B cell (primary cell): ENCODE measurements around the gene INTS7. TPM values are rescaled to one million over a fixed set of nuclear protein-coding genes. Genes with fewer than 3 reads are reported as not detected.
A peak's percentile ranks its signal among the peaks of the same experiment; 100 is the strongest.
"Not testable (repeated sequence)": the region's sequence is repeated elsewhere in the genome, so short reads cannot be mapped to it uniquely, and the experiment has no call there.

Experiments
- ATAC-seq: fragments of 200-7000 bp; cut with Tn5 transposase; one replicate; pipeline ENCODE4 v1.10.0; 2021; ENCODE audit warnings: low read depth, mild to moderate bottlenecking, moderate number of reproducible peaks, moderate library complexity
- CTCF ChIA-PET: fragments of 350-600 bp; sonication (Branson Sonifier 250); formaldehyde crosslinking; loops from one replicate; lab custom pipeline; 2021; ENCODE audit warnings: antibody characterized with exemption, inconsistent platforms; lab: Charles Lee
- POLR2A ChIA-PET: fragments of 350-600 bp; sonication (Branson Sonifier 250); formaldehyde crosslinking; loops from one replicate; lab custom pipeline; 2021; ENCODE audit warnings: antibody characterized with exemption; lab: Charles Lee
- DNase-seq: peaks from one replicate; pipeline ENCODE4 v3.0.0; 2013
- H2AFZ ChIP-seq: 2 replicates; pipeline ENCODE4 v1.6.1; 2012; ENCODE audit warnings: mild to moderate bottlenecking, low read depth, low read length; ENCODE audit not compliant: insufficient read depth, poor library complexity, severe bottlenecking
- H3K27ac ChIP-seq, 2 donors: 1 replicate in 1 of 2; 2 replicates in 1 of 2; pipeline ENCODE4 v1.5.1; 2012 to 2013; ENCODE audit warnings: low read length in 2 of 2, mild to moderate bottlenecking in 2 of 2, moderate library complexity in 1 of 2
- H3K27me3 ChIP-seq, 4 experiments: fragments of 200-600 bp in 1 of 4; sonication (generic) in 1 of 4; replicated peaks in 1 of 4; 1 replicate in 2 of 4; 2 replicates in 2 of 4; pipeline versions ENCODE4 v1.6.1 to v1.7.0; 2013 to 2016; ENCODE audit warnings: low read length in 3 of 4, mild to moderate bottlenecking in 2 of 4, mixed read lengths in 1 of 4, moderate library complexity in 1 of 4; ENCODE audit not compliant: insufficient read depth in 4 of 4, control insufficient read depth in 3 of 4; ENCODE audit errors: control extremely low read depth in 1 of 4
- H3K36me3 ChIP-seq, 2 experiments: replicated peaks in 1 of 2; 1 replicate in 1 of 2; 2 replicates in 1 of 2; pipeline versions ENCODE4 v1.6.1 to v1.7.1; 2013; ENCODE audit warnings: low read length in 1 of 2; ENCODE audit not compliant: insufficient read depth in 2 of 2, control insufficient read depth in 1 of 2; ENCODE audit errors: control extremely low read depth in 1 of 2, extremely low read depth in 1 of 2
- H3K4me1 ChIP-seq, 2 donors: fragments of 200-600 bp in 1 of 2; sonication (generic) in 1 of 2; 1 replicate in 1 of 2; 2 replicates in 1 of 2; pipeline versions ENCODE4 v1.5.1 to v1.6.1; 2013 to 2017; ENCODE audit warnings: low read length in 2 of 2; ENCODE audit not compliant: control insufficient read depth in 2 of 2, insufficient read depth in 2 of 2
- H3K4me2 ChIP-seq: replicated peaks from 2 replicates; pipeline ENCODE3; 2012; ENCODE audit warnings: mild to moderate bottlenecking, low read depth, low read length; ENCODE audit not compliant: poor library complexity, severe bottlenecking
- H3K4me3 ChIP-seq, 5 experiments: fragments of 200-600 bp in 1 of 5; sonication (generic) in 1 of 5; 1 replicate in 3 of 5; 2 replicates in 2 of 5; pipeline versions ENCODE4 v1.5.1 to v1.7.0; 2011 to 2016; ENCODE audit warnings: low read length in 4 of 5, mild to moderate bottlenecking in 4 of 5, low read depth in 2 of 5, control low read depth in 1 of 5, moderate library complexity in 1 of 5; ENCODE audit not compliant: insufficient read depth in 1 of 5; ENCODE audit errors: control extremely low read depth in 1 of 5, extremely low read depth in 1 of 5
- H3K79me2 ChIP-seq: fragments of 200-600 bp; sonication (generic); one replicate; pipeline ENCODE4 v1.6.0; 2016; ENCODE audit warnings: low read length; ENCODE audit not compliant: control insufficient read depth, insufficient read depth
- H3K9ac ChIP-seq: fragments of 200-600 bp; sonication (generic); 2 replicates; pipeline ENCODE4 v1.6.1; 2017; ENCODE audit warnings: mild to moderate bottlenecking, low read length, moderate library complexity
- H3K9me3 ChIP-seq, 3 donors: one replicate each; pipeline versions ENCODE4 v1.6.1 to v1.7.1; 2013; ENCODE audit warnings: low read length in 2 of 3; ENCODE audit not compliant: control insufficient read depth in 2 of 3, insufficient read depth in 1 of 3; ENCODE audit errors: control extremely low read depth in 1 of 3
- H4K20me1 ChIP-seq: 2 replicates; pipeline ENCODE4 v1.6.0; 2012; ENCODE audit warnings: mild to moderate bottlenecking, low read length; ENCODE audit not compliant: insufficient read depth, control insufficient read depth, poor library complexity, severe bottlenecking
- H3K27ac Mint-ChIP-seq: one replicate; pipeline ENCODE4 v1.8.0; 2021; ENCODE audit warnings: mixed read lengths
- H3K27me3 Mint-ChIP-seq: one replicate; pipeline ENCODE4 v1.8.0; 2021; ENCODE audit warnings: mixed read lengths
- H3K4me1 Mint-ChIP-seq: one replicate; pipeline ENCODE4 v1.8.0; 2021; ENCODE audit warnings: mixed read lengths
- H3K4me3 Mint-ChIP-seq: one replicate; pipeline ENCODE4 v1.8.0; 2021; ENCODE audit warnings: mixed read lengths
- H3K9me3 Mint-ChIP-seq: one replicate; pipeline ENCODE4 v1.8.0; 2022; ENCODE audit warnings: mixed read lengths; ENCODE audit not compliant: insufficient read depth
- EZH2 ChIP-seq: IDR thresholded peaks from 2 replicates; pipeline ENCODE4 v1.6.1; 2012; ENCODE audit warnings: borderline replicate concordance, low read depth, mild to moderate bottlenecking, moderate library complexity, low read length; ENCODE audit not compliant: insufficient read depth, poor library complexity, severe bottlenecking
- WGBS: methylation state at CpG from one replicate; pipeline ENCODE4 v1.1.5; 2013; ENCODE audit warnings: missing lambda C conversion rate; ENCODE audit not compliant: insufficient coverage; 5-methylcytosine and 5-hydroxymethylcytosine counted together
- intact Hi-C: fragments of 100-400 bp; cut with micrococcal nuclease; formaldehyde crosslinking; loops from one replicate; pipeline ENCODE4 v1.10.0; 2022
- polyA plus RNA-seq: library from polyadenylated mRNA; depleted of rRNA; stranded (reverse); fragments of >200 nt; gene quantifications from 2 replicates; pipeline ENCODE4 v1.2.3, GENCODE V29; 2012
- total RNA-seq, 2 donors: library from RNA; stranded (reverse); fragments of 120-200 nt in 1 of 2; gene quantifications; 1 replicate in 1 of 2; 2 replicates in 1 of 2; pipeline versions ENCODE4 v1.2.3 to v1.2.4, GENCODE V29; 2013 to 2022
- TF ChIP-seq, protein P1 (sequence below): fragments of 200-600 bp; IDR thresholded peaks from one replicate; pipeline ENCODE4 v1.8.0; 2022; ENCODE audit warnings: antibody characterized with exemption, mild to moderate bottlenecking

INTS7 gene
- total and polyA plus RNA-seq, 2 donors (not counting 1 experiment from before 2014, with no cell fraction given), result 8.3 to 19.2 TPM

DNA sequence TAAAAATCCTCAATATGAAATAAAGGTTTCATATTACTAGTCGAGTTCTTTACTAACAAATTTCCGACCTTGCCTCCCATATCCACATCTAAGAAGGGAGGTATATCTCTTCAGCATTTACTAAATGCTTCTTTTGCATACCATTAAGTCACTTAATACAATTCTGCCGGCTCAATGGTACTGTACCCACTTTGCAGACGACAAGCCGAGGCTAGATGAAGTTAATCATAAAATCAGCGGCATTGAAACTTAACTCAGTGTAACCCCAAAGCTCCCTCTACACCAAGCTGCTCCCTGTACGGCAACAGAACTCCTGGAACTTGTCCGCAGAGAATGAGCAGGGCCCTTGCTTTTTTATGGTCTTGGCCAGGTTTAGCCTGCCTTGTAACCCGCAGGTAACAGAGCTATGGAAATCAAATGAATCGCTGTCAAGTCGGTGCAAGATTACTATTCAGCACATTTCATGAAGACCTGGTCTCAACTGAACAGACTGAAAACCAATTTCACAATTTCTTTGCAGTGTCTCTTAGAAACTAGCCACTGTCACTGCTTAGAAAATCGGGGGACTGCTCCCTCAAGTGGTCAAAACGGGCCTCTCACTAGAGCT is 738 bp downstream of the INTS7 start:
- peak overlapping the region; percentile 95 for H3K27ac Mint-ChIP-seq
- H3K4me3 ChIP-seq, result peak overlapping the region; percentile 58 to 95 (median 84)
- CTCF ChIA-PET, result interaction anchor here (1.0 to 4.3 kb wide), 25 partner anchors 8 to 574 kb away, joined by 3 to 41 read pairs (median 7); partner anchors contain the start of genes ATF3, PACC1 and PPP2R5A
- 3% methylated on average over 13 of the region's 13 CpGs for WGBS
- no peak for DNase-seq
- peak overlapping the region; percentile 93 for H2AFZ ChIP-seq
- H3K27me3 Mint-ChIP-seq, result no peaks in the 10 kb centered on the region
- H3K36me3 ChIP-seq, result no peaks in the 10 kb centered on the region
- H3K27me3 ChIP-seq, result no peaks in the 10 kb centered on the region
- ATAC-seq, result no peak
- TF ChIP-seq EZH2, result no peak
- TF ChIP-seq, protein P1, sequence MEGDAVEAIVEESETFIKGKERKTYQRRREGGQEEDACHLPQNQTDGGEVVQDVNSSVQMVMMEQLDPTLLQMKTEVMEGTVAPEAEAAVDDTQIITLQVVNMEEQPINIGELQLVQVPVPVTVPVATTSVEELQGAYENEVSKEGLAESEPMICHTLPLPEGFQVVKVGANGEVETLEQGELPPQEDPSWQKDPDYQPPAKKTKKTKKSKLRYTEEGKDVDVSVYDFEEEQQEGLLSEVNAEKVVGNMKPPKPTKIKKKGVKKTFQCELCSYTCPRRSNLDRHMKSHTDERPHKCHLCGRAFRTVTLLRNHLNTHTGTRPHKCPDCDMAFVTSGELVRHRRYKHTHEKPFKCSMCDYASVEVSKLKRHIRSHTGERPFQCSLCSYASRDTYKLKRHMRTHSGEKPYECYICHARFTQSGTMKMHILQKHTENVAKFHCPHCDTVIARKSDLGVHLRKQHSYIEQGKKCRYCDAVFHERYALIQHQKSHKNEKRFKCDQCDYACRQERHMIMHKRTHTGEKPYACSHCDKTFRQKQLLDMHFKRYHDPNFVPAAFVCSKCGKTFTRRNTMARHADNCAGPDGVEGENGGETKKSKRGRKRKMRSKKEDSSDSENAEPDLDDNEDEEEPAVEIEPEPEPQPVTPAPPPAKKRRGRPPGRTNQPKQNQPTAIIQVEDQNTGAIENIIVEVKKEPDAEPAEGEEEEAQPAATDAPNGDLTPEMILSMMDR, result no peak
- no peaks in the 10 kb centered on the region for H3K9me3 ChIP-seq
- peaks cover 16 to 19% of the 10 kb centered on the region in 2 donors for H3K4me1 ChIP-seq
- intact Hi-C loops, result loop anchor here (1.0 to 10.0 kb wide), 13 partner anchors 22 to 980 kb away; partner anchors contain the start of genes ANGEL2, ATF3, FLVCR1 and LPGAT1
- peaks cover 53% of the 10 kb centered on the region for H3K4me1 Mint-ChIP-seq
- H3K4me3 Mint-ChIP-seq, result peak overlapping the region; percentile 99
- POLR2A ChIA-PET, result interaction anchor here (0.9 to 1.7 kb wide), 3 partner anchors 250 to 354 kb away, joined by 3 to 9 read pairs (median 5); no protein-coding TSS in a partner anchor
- H4K20me1 ChIP-seq, result peaks cover 13% of the 10 kb centered on the region
- peak overlapping the region; percentile 71 to 75 for H3K27ac ChIP-seq
- H3K4me2 ChIP-seq, result peak overlapping the region; percentile 88
- H3K9ac ChIP-seq, result peak overlapping the region; percentile 76
- H3K9me3 Mint-ChIP-seq, result no peaks in the 10 kb centered on the region
- peaks cover 47% of the 10 kb centered on the region for H3K79me2 ChIP-seq

DNA sequence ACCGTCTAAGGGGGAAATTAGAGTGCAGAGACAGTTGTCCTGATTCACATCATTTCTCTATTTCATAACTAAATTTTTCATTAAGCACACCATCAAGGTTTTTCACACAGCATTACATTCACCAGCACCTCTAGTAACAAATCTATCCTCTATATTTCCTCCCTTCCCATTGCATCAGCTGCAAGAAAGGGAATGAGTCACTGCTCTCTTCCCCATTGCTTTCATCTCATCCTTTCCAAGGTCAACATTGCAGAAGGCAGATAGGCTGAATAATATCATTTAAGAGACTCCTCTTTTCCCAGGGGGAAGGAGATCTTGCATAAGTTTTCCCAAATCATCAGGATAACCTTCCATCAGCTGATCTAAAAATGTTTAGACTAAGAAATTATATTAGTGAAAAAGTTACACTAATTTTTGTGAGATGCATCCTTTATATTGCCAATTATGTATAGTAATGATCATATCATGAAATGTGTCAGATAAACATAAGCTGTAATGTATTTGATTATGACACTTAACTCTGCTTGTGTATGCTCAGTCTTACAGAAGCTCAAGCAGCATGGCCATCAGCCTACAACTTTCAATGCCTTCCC is 4.3 kb downstream of the INTS7 start:
- Mint-ChIP-seq H3K27ac (no peak overlapping the region), H3K9me3 (no peaks in the 10 kb centered on the region), H3K4me1 (peaks cover 53% of the 10 kb centered on the region), H3K4me3 (no peak overlapping the region), H3K27me3 (no peaks in the 10 kb centered on the region)
- peaks cover 0 to 4% of the 10 kb centered on the region in 2 experiments for H3K36me3 ChIP-seq
- no peak overlapping the region for H2AFZ ChIP-seq
- no CpG with 5 or more reads among the region's 1 CpG for WGBS
- H3K27me3 ChIP-seq, result no peaks in the 10 kb centered on the region
- peaks cover 10 to 15% of the 10 kb centered on the region in 2 donors for H3K4me1 ChIP-seq
- DNase-seq (no peak), ATAC-seq (no peak)
- TF ChIP-seq, protein P1, result no peak
- no peak for TF ChIP-seq EZH2
- no peak overlapping the region for H3K4me3 ChIP-seq
- ChIA-PET CTCF (interaction anchor here (0.9 to 1.3 kb wide), 3 partner anchors 32 to 446 kb away, joined by 3 to 4 read pairs (median 3); no protein-coding TSS in a partner anchor), POLR2A (no interaction called here)
- H3K79me2 ChIP-seq, result peaks cover 82% of the 10 kb centered on the region
- peaks cover 18% of the 10 kb centered on the region for H4K20me1 ChIP-seq
- no peak overlapping the region for H3K4me2 ChIP-seq
- H3K9ac ChIP-seq, result no peak overlapping the region
- intact Hi-C loops, result loop anchor here (10.0 kb wide), 1 partner anchor 984 kb away; the partner anchor contains the start of gene ANGEL2
- H3K9me3 ChIP-seq, result no peaks in the 10 kb centered on the region
- H3K27ac ChIP-seq, result no peak overlapping the region

DNA sequence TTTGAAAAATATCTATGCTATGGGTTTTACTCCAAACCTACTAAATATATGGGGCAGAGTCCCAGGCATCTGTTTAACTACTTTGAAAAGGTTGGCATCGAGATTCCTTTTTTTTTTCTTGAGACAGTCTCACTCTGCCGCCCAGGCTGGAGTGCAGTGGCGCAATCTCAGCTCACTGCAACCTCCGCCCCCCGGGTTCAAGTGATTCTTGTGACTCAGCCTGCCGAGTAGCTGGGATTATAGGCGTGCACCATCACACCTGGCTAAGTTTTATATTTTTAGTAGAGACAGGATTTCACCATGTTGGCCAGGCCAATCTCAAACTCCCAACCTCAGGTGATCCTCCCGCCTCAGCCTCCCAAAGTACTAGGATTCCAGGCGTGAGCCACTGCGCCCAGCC is 7.6 kb downstream of the INTS7 start:
- H3K27ac ChIP-seq, H3K9me3 Mint-ChIP-seq, DNase-seq, H3K27ac Mint-ChIP-seq, intact Hi-C loops, H3K9ac ChIP-seq, H3K4me2 ChIP-seq, H3K27me3 ChIP-seq, H3K4me3 Mint-ChIP-seq, H3K27me3 Mint-ChIP-seq, H2AFZ ChIP-seq, H3K4me1 ChIP-seq, POLR2A ChIA-PET, H3K4me3 ChIP-seq, H3K36me3 ChIP-seq, H3K9me3 ChIP-seq, ATAC-seq: not testable (repeated sequence)
- H3K4me1 Mint-ChIP-seq, result peaks cover 29% of the 10 kb centered on the region
- 100% methylated on average over 6 of the region's 10 CpGs for WGBS
- H3K79me2 ChIP-seq, result peaks cover 80% of the 10 kb centered on the region
- CTCF ChIA-PET, result interaction anchor here (0.6 to 2.2 kb wide), 3 partner anchors 8 to 347 kb away, joined by 3 to 8 read pairs (median 5); partner anchors contain the start of genes DTL and INTS7
- peaks cover 18% of the 10 kb centered on the region for H4K20me1 ChIP-seq
